ENCODE measurements around the gene BABAM1.
A peak's percentile ranks its signal among the peaks of the same experiment; 100 is the strongest.

BABAM1 gene

DNA sequence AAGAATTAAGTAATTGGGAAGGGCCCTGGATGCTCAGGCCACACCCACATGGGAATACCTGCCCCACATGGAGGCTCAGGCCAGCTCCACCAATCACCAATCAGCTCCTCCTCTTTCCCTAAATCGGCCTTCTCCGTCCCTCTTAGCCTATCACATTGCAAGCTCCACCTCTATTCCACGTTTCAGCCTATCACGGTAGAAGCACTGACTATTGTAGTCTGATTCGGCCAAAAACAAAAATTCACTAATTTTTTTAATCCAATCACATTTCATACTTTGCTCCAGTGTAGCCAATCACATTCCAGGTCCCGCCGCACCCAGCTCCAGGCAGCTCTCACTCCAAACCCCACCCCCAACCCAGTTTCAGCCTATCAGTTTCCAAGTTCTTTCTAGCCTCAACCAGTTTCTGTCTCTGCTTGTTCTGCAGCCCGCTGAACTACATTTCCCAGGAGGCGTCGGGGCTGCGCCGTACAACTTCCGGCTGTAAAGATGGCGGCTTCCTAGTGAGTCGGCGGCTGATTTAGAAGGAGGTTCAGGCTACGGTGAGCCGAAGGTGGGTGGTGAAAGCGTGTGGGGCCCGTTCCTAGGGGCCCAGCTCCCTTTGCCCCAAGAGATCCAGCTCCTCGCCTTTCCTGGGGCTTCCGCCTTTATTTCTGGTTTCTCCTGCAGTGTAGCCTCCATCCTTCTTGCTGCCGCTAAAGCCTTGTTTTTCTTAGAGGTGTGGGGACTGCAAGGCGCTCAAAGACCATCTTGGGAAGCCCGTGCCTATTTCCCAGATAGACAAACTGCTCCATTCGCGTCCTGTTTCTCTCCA is at the start of gene BABAM1:
BABAM1 (plus strand) TSS at position 469 of the 814 bp plus-strand sequence. CDS start 1,364 bp downstream, outside the sequence.
- H3K4me3 ChIP-seq (ENCODE audit: low read depth in 1 of 2, low read length in 2 of 2): peak within 1 kb of the TSS; percentile 85 to 87
- peaks cover 9% of the 10 kb centered on the region for H3K4me1 ChIP-seq (ENCODE audit: insufficient read depth, low read length)
- H3K9me3 ChIP-seq (ENCODE audit: low read length): no peaks in the 10 kb centered on the region
- peak within 1 kb of the TSS; percentile 91 for H3K27ac ChIP-seq (ENCODE audit: low read depth, low read length)
- H3K27me3 ChIP-seq (ENCODE audit: control insufficient read depth in 1 of 2, insufficient read depth in 2 of 2, low read length in 2 of 2): no peaks in the 10 kb centered on the region
- peak within 1 kb of the TSS; percentile 67 for H3K9ac ChIP-seq (ENCODE audit: low read length)
- H3K36me3 ChIP-seq (ENCODE audit: insufficient read depth, low read length): peaks cover 5% of the 10 kb centered on the region

- Histone ChIP-seq H3K9ac (ENCODE audit: low read length) (no peak overlapping the region), H3K27ac (ENCODE audit: low read depth, low read length) (no peak overlapping the region), H3K4me1 (ENCODE audit: insufficient read depth, low read length) (peaks cover 14% of the 10 kb centered on the region), H3K27me3 (ENCODE audit: control insufficient read depth in 1 of 2, insufficient read depth in 2 of 2, low read length in 2 of 2) (no peaks in the 10 kb centered on the region), H3K4me3 (ENCODE audit: low read depth in 1 of 2, low read length in 2 of 2) (no peak overlapping the region), H3K9me3 (ENCODE audit: low read length) (no peaks in the 10 kb centered on the region), H3K36me3 (ENCODE audit: insufficient read depth, low read length) (peaks cover 9% of the 10 kb centered on the region)
These were observed 48.0 kb upstream of the BABAM1 start for GRCh38 chr19:17219286-17219685.

GRCh38 chr19:17220207-17220758 is 47.0 kb upstream of the BABAM1 start:
- peaks cover 8% of the 10 kb centered on the region for H3K4me1 ChIP-seq (ENCODE audit: insufficient read depth, low read length)
- no peaks in the 10 kb centered on the region for H3K9me3 ChIP-seq (ENCODE audit: low read length)
- H3K27ac ChIP-seq (ENCODE audit: low read depth, low read length): no peak overlapping the region
- no peak overlapping the region for H3K9ac ChIP-seq (ENCODE audit: low read length)
- H3K36me3 ChIP-seq (ENCODE audit: insufficient read depth, low read length): peaks cover 9% of the 10 kb centered on the region
- no peak overlapping the region for H3K4me3 ChIP-seq (ENCODE audit: low read depth in 1 of 2, low read length in 2 of 2)
- H3K27me3 ChIP-seq (ENCODE audit: control insufficient read depth in 1 of 2, insufficient read depth in 2 of 2, low read length in 2 of 2): no peaks in the 10 kb centered on the region

DNA sequence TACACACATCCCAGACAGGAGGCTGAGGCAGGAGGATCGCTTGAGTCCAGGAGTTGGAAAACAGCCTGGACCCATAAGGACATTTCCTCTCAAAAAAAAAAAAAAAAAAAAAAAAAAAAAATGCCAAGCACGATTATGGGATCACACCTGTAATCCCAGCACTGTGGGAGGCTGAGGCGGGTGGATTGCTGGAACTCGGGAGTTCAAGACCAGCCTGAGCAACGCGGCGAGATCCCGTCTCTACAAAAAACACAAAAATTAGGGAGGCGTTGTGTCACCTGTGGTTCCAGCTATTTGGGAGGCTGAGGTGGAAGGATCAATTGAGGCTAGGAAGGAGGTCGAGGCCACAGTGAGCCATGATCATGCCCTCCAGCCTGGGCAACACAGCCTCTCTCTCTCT is 42.2 kb upstream of the BABAM1 start:
- no peak overlapping the region for H3K27ac ChIP-seq (ENCODE audit: low read depth, low read length)
- no peaks in the 10 kb centered on the region for H3K27me3 ChIP-seq (ENCODE audit: control insufficient read depth in 1 of 2, insufficient read depth in 2 of 2, low read length in 2 of 2)
- peaks cover 13% of the 10 kb centered on the region for H3K4me1 ChIP-seq (ENCODE audit: insufficient read depth, low read length)
- peaks cover 4% of the 10 kb centered on the region for H3K36me3 ChIP-seq (ENCODE audit: insufficient read depth, low read length)
- H3K9ac ChIP-seq (ENCODE audit: low read length): no peak overlapping the region
- H3K9me3 ChIP-seq (ENCODE audit: low read length): no peaks in the 10 kb centered on the region
- no peak overlapping the region for H3K4me3 ChIP-seq (ENCODE audit: low read depth in 1 of 2, low read length in 2 of 2)

DNA sequence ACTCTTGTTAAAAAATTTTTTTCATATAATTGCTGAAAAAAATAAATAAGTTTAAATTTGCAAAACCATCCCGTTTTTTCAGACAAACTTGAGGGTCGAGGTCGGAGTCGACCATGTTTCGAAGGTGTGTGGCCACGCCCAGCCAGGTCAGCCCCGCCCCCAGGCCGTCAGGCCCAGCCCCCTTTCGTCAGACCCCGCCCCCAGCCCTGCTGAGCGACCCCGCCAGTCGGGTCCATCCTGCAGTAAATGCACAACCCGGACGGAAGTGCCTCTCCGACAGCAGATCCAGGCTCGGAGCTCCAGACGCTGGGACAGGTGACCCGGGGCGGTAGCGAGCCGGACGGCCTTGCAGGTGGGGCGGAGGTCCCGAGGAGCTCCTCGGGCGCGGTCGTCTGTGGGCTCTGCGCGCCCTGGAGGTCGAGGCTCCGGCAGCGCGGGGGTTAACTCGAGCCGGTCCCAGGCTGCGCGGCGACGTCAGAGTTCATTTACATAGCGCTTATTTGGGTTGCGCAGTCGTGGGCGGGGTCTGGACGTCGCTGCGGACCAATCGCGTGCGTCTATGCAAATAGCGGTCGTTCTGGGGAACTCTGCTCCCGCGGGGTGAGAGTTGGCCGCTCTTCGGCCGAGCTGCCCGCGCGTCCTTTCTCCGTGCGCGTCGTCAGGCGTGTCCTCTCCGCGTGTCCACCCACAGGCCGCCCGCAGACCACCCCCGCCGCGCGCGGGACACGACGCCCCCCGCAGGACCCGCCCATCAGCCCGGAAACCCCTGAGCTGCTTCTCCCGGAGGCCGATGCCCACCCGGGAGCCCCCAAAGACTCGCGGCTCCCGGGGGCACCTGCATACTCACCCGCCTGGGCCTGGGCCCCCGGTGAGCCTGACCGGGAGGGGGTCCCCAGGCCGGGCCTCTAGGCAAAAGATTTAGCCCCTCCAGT is 41.0 kb upstream of the BABAM1 start, which contains the start of gene OCEL1:
OCEL1 (plus strand) TSS at position 225 of the 932 bp plus-strand sequence; CDS start at position 247, 22 bp downstream.
- no peak within 1 kb of the TSS for H3K9ac ChIP-seq (ENCODE audit: low read length)
- peak within 1 kb of the TSS; percentile 93 for H3K27ac ChIP-seq (ENCODE audit: low read depth, low read length)
- peaks cover 13% of the 10 kb centered on the region for H3K4me1 ChIP-seq (ENCODE audit: insufficient read depth, low read length)
- H3K9me3 ChIP-seq (ENCODE audit: low read length): no peaks in the 10 kb centered on the region
- peak within 1 kb of the TSS; percentile 73 for H3K4me3 ChIP-seq (ENCODE audit: low read depth in 1 of 2, low read length in 2 of 2)
- peaks cover 12% of the 10 kb centered on the region for H3K36me3 ChIP-seq (ENCODE audit: insufficient read depth, low read length)
- H3K27me3 ChIP-seq (ENCODE audit: control insufficient read depth in 1 of 2, insufficient read depth in 2 of 2, low read length in 2 of 2): no peaks in the 10 kb centered on the region

DNA sequence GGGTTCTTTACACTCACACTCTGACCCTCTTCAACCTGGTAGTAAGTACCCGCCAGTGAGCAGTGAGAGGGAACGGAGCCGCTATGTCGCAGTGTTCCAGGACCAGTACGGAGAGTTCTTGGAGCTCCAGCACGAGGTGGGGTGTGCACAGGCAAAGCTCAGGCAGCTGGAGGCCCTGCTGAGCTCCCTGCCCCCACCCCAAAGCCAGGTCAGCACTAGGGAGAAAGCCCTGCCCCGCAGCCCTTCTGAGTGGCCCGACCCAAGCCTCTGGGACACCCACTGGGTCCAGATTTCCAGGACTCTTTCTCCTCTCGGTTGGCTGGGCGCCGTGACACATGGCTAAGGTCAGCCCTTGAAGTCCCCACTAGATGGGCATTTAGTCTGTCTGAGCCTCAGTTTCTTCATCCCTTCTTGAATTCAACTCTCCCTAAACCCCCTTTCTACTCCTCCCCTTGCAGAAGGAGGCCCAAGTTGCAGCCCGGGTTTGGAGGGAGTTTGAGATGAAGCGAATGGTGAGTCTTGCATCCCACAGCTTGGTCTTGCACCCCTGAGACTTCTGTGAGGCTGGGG is 39.4 kb upstream of the BABAM1 start:
- peaks cover 13% of the 10 kb centered on the region for H3K4me1 ChIP-seq (ENCODE audit: insufficient read depth, low read length)
- H3K36me3 ChIP-seq (ENCODE audit: insufficient read depth, low read length): peaks cover 26% of the 10 kb centered on the region
- H3K27ac ChIP-seq (ENCODE audit: low read depth, low read length): no peak overlapping the region
- H3K27me3 ChIP-seq (ENCODE audit: control insufficient read depth in 1 of 2, insufficient read depth in 2 of 2, low read length in 2 of 2): no peaks in the 10 kb centered on the region
- no peaks in the 10 kb centered on the region for H3K9me3 ChIP-seq (ENCODE audit: low read length)
- H3K4me3 ChIP-seq (ENCODE audit: low read depth in 1 of 2, low read length in 2 of 2): no peak overlapping the region
- no peak overlapping the region for H3K9ac ChIP-seq (ENCODE audit: low read length)

DNA sequence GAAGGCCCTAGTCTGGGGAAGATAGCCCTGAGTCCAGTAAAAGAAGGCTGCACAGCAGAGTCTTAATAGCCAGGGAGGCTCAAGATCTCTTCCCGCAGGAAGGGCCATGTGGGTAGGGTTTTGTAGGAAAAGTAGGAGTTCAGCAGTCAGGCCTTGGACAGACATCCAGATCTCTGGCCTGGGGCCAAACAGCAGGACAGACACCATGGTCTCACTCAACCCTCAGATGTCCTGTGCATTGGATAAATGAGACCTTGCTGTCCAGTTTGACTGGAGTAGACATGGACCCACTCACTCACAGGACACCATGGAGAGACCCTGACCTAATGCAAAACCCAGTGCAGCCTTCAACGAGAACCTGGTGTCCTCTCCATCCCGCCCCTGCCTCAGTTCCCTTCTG is 37.4 kb upstream of the BABAM1 start:
- peaks cover 26% of the 10 kb centered on the region for H3K36me3 ChIP-seq (ENCODE audit: insufficient read depth, low read length)
- H3K27ac ChIP-seq (ENCODE audit: low read depth, low read length): no peak overlapping the region
- H3K4me1 ChIP-seq (ENCODE audit: insufficient read depth, low read length): peaks cover 17% of the 10 kb centered on the region
- no peaks in the 10 kb centered on the region for H3K9me3 ChIP-seq (ENCODE audit: low read length)
- H3K27me3 ChIP-seq (ENCODE audit: control insufficient read depth in 1 of 2, insufficient read depth in 2 of 2, low read length in 2 of 2): no peaks in the 10 kb centered on the region
- no peak overlapping the region for H3K4me3 ChIP-seq (ENCODE audit: low read depth in 1 of 2, low read length in 2 of 2)
- H3K9ac ChIP-seq (ENCODE audit: low read length): no peak overlapping the region

DNA sequence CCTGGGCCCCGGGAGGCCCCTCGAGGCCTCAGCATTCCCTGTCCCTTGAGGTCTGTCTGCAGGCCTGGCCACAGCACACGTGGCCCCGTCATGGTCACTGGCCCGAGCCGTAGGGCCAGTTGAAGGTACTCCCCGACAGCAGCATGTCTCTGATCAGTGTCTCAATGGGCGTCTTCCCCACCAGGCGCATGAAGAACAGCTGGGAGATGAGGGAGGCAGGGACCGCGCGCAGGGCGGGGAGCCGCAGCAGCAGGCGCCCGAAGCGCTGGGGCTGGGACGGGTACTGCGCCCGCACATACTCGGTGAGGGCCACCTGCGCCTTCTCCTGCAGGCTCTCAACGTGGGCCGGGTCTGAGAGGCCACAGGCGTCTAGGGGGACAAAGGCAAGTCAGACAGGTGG is 35.0 kb upstream of the BABAM1 start:
- Histone ChIP-seq H3K27ac (ENCODE audit: low read depth, low read length) (no peak overlapping the region), H3K36me3 (ENCODE audit: insufficient read depth, low read length) (peaks cover 26% of the 10 kb centered on the region), H3K4me3 (ENCODE audit: low read depth in 1 of 2, low read length in 2 of 2) (no peak overlapping the region), H3K9me3 (ENCODE audit: low read length) (no peaks in the 10 kb centered on the region), H3K27me3 (ENCODE audit: control insufficient read depth in 1 of 2, insufficient read depth in 2 of 2, low read length in 2 of 2) (no peaks in the 10 kb centered on the region), H3K9ac (ENCODE audit: low read length) (no peak overlapping the region), H3K4me1 (ENCODE audit: insufficient read depth, low read length) (peaks cover 21% of the 10 kb centered on the region)

DNA sequence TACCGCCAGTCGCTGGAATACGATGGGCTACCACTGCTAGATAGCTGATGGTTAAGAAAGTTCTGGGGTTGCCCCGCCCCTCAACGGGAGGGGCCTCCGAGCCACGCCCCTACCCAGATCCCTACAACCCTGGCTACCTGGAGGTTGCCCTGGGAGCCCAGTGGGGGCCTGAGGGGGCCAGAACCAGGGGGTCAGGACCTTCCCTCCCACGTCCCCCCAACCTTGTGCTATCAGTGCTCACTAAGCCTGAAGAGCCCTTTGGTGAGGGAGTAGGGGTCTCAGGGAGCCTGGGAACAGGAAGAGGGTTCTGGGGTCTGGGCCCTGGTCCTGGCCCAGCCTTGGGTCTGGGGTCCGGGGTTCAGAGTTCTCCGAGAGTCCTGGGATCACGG is 32.3 kb upstream of the BABAM1 start:
- Histone ChIP-seq H3K36me3 (ENCODE audit: insufficient read depth, low read length) (peaks cover 24% of the 10 kb centered on the region), H3K27me3 (ENCODE audit: control insufficient read depth in 1 of 2, insufficient read depth in 2 of 2, low read length in 2 of 2) (no peaks in the 10 kb centered on the region), H3K9ac (ENCODE audit: low read length) (no peak overlapping the region), H3K9me3 (ENCODE audit: low read length) (no peaks in the 10 kb centered on the region), H3K4me3 (ENCODE audit: low read depth in 1 of 2, low read length in 2 of 2) (peak overlapping the region in 1 of 2 donors; percentile 27), H3K27ac (ENCODE audit: low read depth, low read length) (peak overlapping the region; percentile 73), H3K4me1 (ENCODE audit: insufficient read depth, low read length) (peaks cover 14% of the 10 kb centered on the region)

DNA sequence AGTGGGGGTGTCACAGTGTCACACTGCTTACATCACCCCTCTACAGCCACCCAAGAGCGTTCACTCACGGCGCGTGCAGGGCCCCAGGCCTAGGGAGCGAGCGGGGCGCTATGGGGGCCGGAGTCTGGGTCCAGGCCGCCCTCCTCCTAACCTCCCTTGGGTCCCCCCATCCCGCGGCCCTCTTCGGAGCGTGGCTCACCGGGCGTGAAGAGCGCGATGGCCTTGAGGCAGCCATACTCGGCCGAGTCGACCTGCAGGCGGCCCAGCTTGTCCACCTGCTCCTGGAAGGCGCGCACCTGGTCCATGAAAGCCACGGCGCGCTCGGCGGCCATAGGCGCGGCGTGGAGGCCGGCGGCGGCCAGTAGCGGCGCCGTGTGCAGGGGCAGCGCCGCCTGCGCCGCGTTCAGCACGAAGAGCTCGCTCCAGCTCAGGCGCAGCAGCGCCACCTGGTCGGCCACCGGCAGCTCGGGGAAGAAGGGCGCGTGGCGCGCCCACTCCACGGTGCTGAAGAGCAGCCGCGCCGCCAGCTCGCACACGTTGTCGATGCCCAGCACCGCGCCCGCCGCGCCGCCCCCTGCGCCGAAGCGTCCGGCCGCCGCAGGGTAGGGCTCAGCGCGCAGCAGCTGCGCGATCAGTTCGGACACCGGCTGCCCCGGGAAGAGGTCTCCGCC is 31.8 kb upstream of the BABAM1 start:
- H3K9ac ChIP-seq (ENCODE audit: low read length): no peak overlapping the region
- H3K4me3 ChIP-seq (ENCODE audit: low read depth in 1 of 2, low read length in 2 of 2): peak overlapping the region; percentile 27 to 38
- peak overlapping the region; percentile 73 for H3K27ac ChIP-seq (ENCODE audit: low read depth, low read length)

More for the DNA sequence above, 31.8 kb upstream of the BABAM1 start:
- peaks cover 26% of the 10 kb centered on the region for H3K36me3 ChIP-seq (ENCODE audit: insufficient read depth, low read length)
- H3K27me3 ChIP-seq (ENCODE audit: control insufficient read depth in 1 of 2, insufficient read depth in 2 of 2, low read length in 2 of 2): no peaks in the 10 kb centered on the region
- H3K9me3 ChIP-seq (ENCODE audit: low read length): no peaks in the 10 kb centered on the region
- peaks cover 14% of the 10 kb centered on the region for H3K4me1 ChIP-seq (ENCODE audit: insufficient read depth, low read length)
